SK-N-SH (cell line): ENCODE measurements around the gene IL22RA1. TPM values are rescaled to one million over a fixed set of nuclear protein-coding genes. Genes with fewer than 3 reads are reported as not detected.

Source experiments
- CTCF ChIA-PET: fragments of 300-600, 350-600 bp; formaldehyde crosslinking; extraction: SDS; loops from one replicate; lab custom pipeline; 2021; lab: Yijun Ruan, JAX
- POLR2A ChIA-PET: fragments of 350-600 bp; sonication (Branson Sonifier 250); formaldehyde crosslinking; extraction: SDS; loops from one replicate; lab custom pipeline; 2020; ENCODE audit warnings: antibody characterized with exemption, inconsistent platforms; lab: Yijun Ruan, JAX
- DNase-seq: peaks from one replicate; pipeline ENCODE4 v3.0.0; 2012
- H2AFZ ChIP-seq: fragments of 200-600 bp; sonication (generic); 2 replicates; pipeline ENCODE4 v1.8.1; 2016; ENCODE audit warnings: antibody characterized with exemption, mild to moderate bottlenecking, low read depth
- H3F3A ChIP-seq: fragments of 200-600 bp; sonication (generic); replicated peaks from 2 replicates; pipeline ENCODE3; 2016; ENCODE audit warnings: antibody characterized with exemption, mild to moderate bottlenecking; ENCODE audit not compliant: insufficient read depth
- H3K27ac ChIP-seq, 2 experiments: fragments of 200-500 bp in 1 of 2; fragments of 200-600 bp in 1 of 2; sonication (Bioruptor generic) in 1 of 2; sonication (generic), shearing (Covaris generic) in 1 of 2; 2 replicates each; pipeline versions ENCODE4 v1.5.1 to v1.6.1; 2014 to 2016; ENCODE audit warnings: low read depth in 2 of 2, inconsistent platforms in 1 of 2, low read length in 1 of 2, mild to moderate bottlenecking in 1 of 2, mixed read lengths in 1 of 2
- H3K27me3 ChIP-seq: fragments of 200-600 bp; sonication (generic), shearing (Covaris generic); 2 replicates; pipeline ENCODE4 v1.6.1; 2016; ENCODE audit warnings: mixed run types; ENCODE audit not compliant: insufficient read depth
- H3K36me3 ChIP-seq, 2 experiments: fragments of 200-500 bp in 1 of 2; fragments of 200-600 bp in 1 of 2; sonication (Bioruptor generic) in 1 of 2; sonication (generic) in 1 of 2; replicated peaks in 1 of 2; 2 replicates each; pipeline versions ENCODE3 to v1.5.1; 2014 to 2016; ENCODE audit warnings: low read length in 1 of 2, mild to moderate bottlenecking in 1 of 2; ENCODE audit not compliant: insufficient read depth in 2 of 2, control insufficient read depth in 1 of 2
- H3K4me1 ChIP-seq, 2 experiments: fragments of 200-500 bp in 1 of 2; fragments of 200-600 bp in 1 of 2; sonication (Bioruptor generic) in 1 of 2; sonication (generic), shearing (Covaris generic) in 1 of 2; 2 replicates each; pipeline versions ENCODE4 v1.5.1 to v1.6.1; 2014 to 2016; ENCODE audit warnings: low read depth in 1 of 2, low read length in 1 of 2, mixed run types in 1 of 2; ENCODE audit not compliant: insufficient read depth in 2 of 2, control insufficient read depth in 1 of 2
- H3K4me2 ChIP-seq: fragments of 200-600 bp; sonication (generic), shearing (Covaris generic); 2 replicates; pipeline ENCODE4 v1.6.1; 2017; ENCODE audit warnings: mixed run types
- H3K4me3 ChIP-seq, 2 experiments: fragments of 200-500 bp in 1 of 2; fragments of 200-600 bp in 1 of 2; sonication (Bioruptor generic) in 1 of 2; sonication (generic), shearing (Covaris generic) in 1 of 2; 2 replicates each; pipeline versions ENCODE4 v1.5.1 to v1.8.1; 2014 to 2016; ENCODE audit warnings: low read depth in 2 of 2, inconsistent platforms in 1 of 2, low read length in 1 of 2, mild to moderate bottlenecking in 1 of 2, mixed read lengths in 1 of 2, moderate library complexity in 1 of 2
- H3K79me2 ChIP-seq: fragments of 200-600 bp; sonication (generic); 2 replicates; pipeline ENCODE4 v1.8.1; 2017; ENCODE audit warnings: mild to moderate bottlenecking; ENCODE audit not compliant: insufficient read depth
- H3K9ac ChIP-seq: fragments of 200-600 bp; sonication (generic); 2 replicates; pipeline ENCODE4 v1.6.1; 2017; ENCODE audit warnings: mixed run types
- H3K9me2 ChIP-seq: fragments of 200-600 bp; sonication (generic); 2 replicates; pipeline ENCODE4 v1.6.1; 2017; ENCODE audit warnings: mixed run types
- H3K9me3 ChIP-seq: fragments of 200-600 bp; sonication (generic); 2 replicates; pipeline ENCODE4 v1.6.1; 2017; ENCODE audit warnings: mixed run types, mild to moderate bottlenecking, moderate library complexity
- H4K20me1 ChIP-seq: fragments of 200-600 bp; sonication (generic); 2 replicates; pipeline ENCODE4 v1.6.1; 2017; ENCODE audit warnings: mild to moderate bottlenecking, mixed run types; ENCODE audit not compliant: insufficient read depth
- CTCF ChIP-seq: fragments of 200-600 bp; sonication (generic); IDR thresholded peaks from 2 replicates; pipeline ENCODE4 v1.6.1; 2017; ENCODE audit warnings: antibody characterized with exemption, mild to moderate bottlenecking, moderate library complexity
- ELF1 ChIP-seq: IDR thresholded peaks from 2 replicates; pipeline ENCODE4 v1.4.0; 2012
- FOSL2 ChIP-seq: IDR thresholded peaks from 2 replicates; pipeline ENCODE4 v1.4.0; 2012; ENCODE audit warnings: low read depth, mild to moderate bottlenecking, moderate library complexity, borderline replicate concordance
- JUND ChIP-seq: IDR thresholded peaks from 2 replicates; pipeline ENCODE4 v1.4.0; 2012
- NRF1 ChIP-seq: IDR thresholded peaks from 2 replicates; pipeline ENCODE4 v1.6.1; 2012; ENCODE audit warnings: low read depth, mild to moderate bottlenecking, low read length
- RCOR1 ChIP-seq: fragments of 150-350 bp; IDR thresholded peaks from 2 replicates; pipeline ENCODE4 v1.6.1; 2017; ENCODE audit warnings: antibody characterized with exemption, low read length
- SMC3 ChIP-seq: IDR thresholded peaks from 2 replicates; pipeline ENCODE4 v1.6.1; 2012; ENCODE audit warnings: low read depth, low read length, improper control_type of control experiment
- TAF1 ChIP-seq: IDR thresholded peaks from 2 replicates; pipeline ENCODE4 v1.6.1; 2012; ENCODE audit warnings: low read depth, mild to moderate bottlenecking, low read length, moderate library complexity, borderline replicate concordance
- USF1 ChIP-seq: IDR thresholded peaks from 2 replicates; pipeline ENCODE4 v1.4.0; 2012; ENCODE audit warnings: low read depth, borderline replicate concordance
- USF2 ChIP-seq: fragments of 150-350 bp; IDR thresholded peaks from 2 replicates; pipeline ENCODE4 v1.6.1; 2017; ENCODE audit warnings: antibody characterized with exemption, low read length, low read depth, borderline replicate concordance
- ZBTB33 ChIP-seq: IDR thresholded peaks from 2 replicates; pipeline ENCODE4 v1.4.0; 2012; ENCODE audit warnings: low read depth, borderline replicate concordance
- WGBS: methylation state at CpG from one replicate; pipeline ENCODE4 v1.1.6; 2017; ENCODE audit warnings: low lambda C conversion rate; 5-methylcytosine and 5-hydroxymethylcytosine counted together
- polyA plus RNA-seq, 3 experiments: library from polyadenylated mRNA; depleted of rRNA; stranded (reverse); fragments of >200 nt; gene quantifications; 2 replicates each; pipeline ENCODE4 v1.2.3, GENCODE V29; 2012

The IL22RA1 gene
- polyA plus RNA-seq, 1 of the 3 experiments (the other 2 are of a cell fraction) = 0.03 TPM

- Histone ChIP-seq H3F3A (no peaks in the 10 kb centered on the region), H3K79me2 (no peaks in the 10 kb centered on the region), H3K4me3 (no peak overlapping the region), H3K4me2 (no peak overlapping the region), H4K20me1 (no peaks in the 10 kb centered on the region), H3K4me1 (no peaks in the 10 kb centered on the region), H3K9me2 (no peaks in the 10 kb centered on the region), H3K9ac (no peak overlapping the region), H3K9me3 (no peaks in the 10 kb centered on the region; the same call in 1 of the 2 replicates), H3K27ac (no peak overlapping the region), H2AFZ (no peak overlapping the region), H3K36me3 (no peaks in the 10 kb centered on the region), H3K27me3 (no peaks in the 10 kb centered on the region)
- TF ChIP-seq CTCF (no peak), ELF1 (no peak), TAF1 (no peak), RCOR1 (no peak), USF1 (no peak), USF2 (no peak), FOSL2 (no peak), NRF1 (no peak), JUND (no peak), ZBTB33 (no peak)
- ChIA-PET POLR2A (no interaction called here), CTCF (interaction anchor here (0.6 to 1.6 kb wide), 6 partner anchors 18 to 660 kb away, joined by 3 to 9 read pairs (median 3); no protein-coding TSS in a partner anchor)
- WGBS = 87% methylated on average over 5 of the region's 5 CpGs
- no peak for DNase-seq
These were observed 29.7 kb upstream of the IL22RA1 start for GRCh38 chr1:24172598-24172997.

- no peak for DNase-seq
- H3K9me2 ChIP-seq = no peaks in the 10 kb centered on the region
- H3K4me2 ChIP-seq = no peak overlapping the region
- no peak overlapping the region for H2AFZ ChIP-seq
- H3K9me3 ChIP-seq = no peaks in the 10 kb centered on the region; the same call in 1 of the 2 replicates
- H3K27ac ChIP-seq = no peak overlapping the region
- H3F3A ChIP-seq = no peaks in the 10 kb centered on the region
- no peaks in the 10 kb centered on the region for H3K4me1 ChIP-seq
- H3K27me3 ChIP-seq = no peaks in the 10 kb centered on the region; the same call in 1 of the 2 replicates
- no peaks in the 10 kb centered on the region for H3K36me3 ChIP-seq
- no peak overlapping the region for H3K4me3 ChIP-seq
- 86% methylated on average over 10 of the region's 12 CpGs for WGBS
- no peak for TF ChIP-seq CTCF
- no peak for TF ChIP-seq JUND
- TF ChIP-seq USF2 = no peak
- no peak for TF ChIP-seq SMC3
- TF ChIP-seq, all 33 proteins: peak for 0
- Histone ChIP-seq H3K9ac (no peak overlapping the region), H4K20me1 (no peaks in the 10 kb centered on the region), H3K79me2 (no peaks in the 10 kb centered on the region)
- ChIA-PET POLR2A (no interaction called here), CTCF (interaction anchor here (0.9 to 1.3 kb wide), 5 partner anchors 11 to 30 kb away, joined by 3 to 7 read pairs (median 4); no protein-coding TSS in a partner anchor)
These were observed 26.3 kb upstream of the IL22RA1 start for GRCh38 chr1:24169286-24169685.
